Activated B cell treated with CpG ODN at 0.5 μM for 24 hours (primary cell): ENCODE data around the gene GPR162. TPM values are rescaled to one million over a fixed set of nuclear protein-coding genes. Genes with fewer than 3 reads are reported as not detected.

Source experiments
- ATAC-seq: fragments of 200-7000 bp; cut with Tn5 transposase; one replicate; pipeline ENCODE4 v1.10.0; 2021; ENCODE audit warnings: low read depth, mild to moderate bottlenecking, moderate library complexity
- CTCF ChIA-PET: fragments of 350-600 bp; sonication (Branson Sonifier 250); formaldehyde crosslinking; loops from one replicate; lab custom pipeline; 2021; ENCODE audit warnings: antibody characterized with exemption; lab: Charles Lee
- POLR2A ChIA-PET: fragments of 350-600 bp; sonication (Branson Sonifier 250); formaldehyde crosslinking; loops from one replicate; lab custom pipeline; 2021; ENCODE audit warnings: antibody characterized with exemption; lab: Charles Lee
- DNase-seq: peaks from one replicate; pipeline ENCODE4 v3.0.0; 2022
- H3K27ac Mint-ChIP-seq: one replicate; pipeline ENCODE4 v1.8.0; 2020; ENCODE audit warnings: mixed read lengths
- H3K27me3 Mint-ChIP-seq: one replicate; pipeline ENCODE4 v1.8.0; 2021; ENCODE audit warnings: mixed read lengths
- H3K36me3 Mint-ChIP-seq: one replicate; pipeline ENCODE4 v1.8.0; 2021; ENCODE audit warnings: low read depth, mixed read lengths
- H3K4me1 Mint-ChIP-seq: one replicate; pipeline ENCODE4 v1.8.0; 2021; ENCODE audit warnings: mixed read lengths
- H3K4me3 Mint-ChIP-seq: one replicate; pipeline ENCODE4 v1.8.0; 2020; ENCODE audit warnings: mild to moderate bottlenecking, mixed read lengths
- H3K9me3 Mint-ChIP-seq: one replicate; pipeline ENCODE4 v1.8.0; 2020; ENCODE audit warnings: mixed read lengths
- intact Hi-C: fragments of 100-400 bp; cut with micrococcal nuclease; formaldehyde crosslinking; loops from one replicate; pipeline ENCODE4 v1.15.1; 2024
- total RNA-seq: library from RNA; stranded (reverse); gene quantifications from 2 replicates; pipeline ENCODE4 v1.2.3, GENCODE V29; 2022
- TF ChIP-seq, protein P1 (sequence below): fragments of 200-600 bp; IDR thresholded peaks from one replicate; pipeline ENCODE4 v1.8.0; 2022; ENCODE audit warnings: antibody characterized with exemption, mild to moderate bottlenecking

GPR162 gene
- total RNA-seq, 1 donor from 2014 or later: not detected

DNA sequence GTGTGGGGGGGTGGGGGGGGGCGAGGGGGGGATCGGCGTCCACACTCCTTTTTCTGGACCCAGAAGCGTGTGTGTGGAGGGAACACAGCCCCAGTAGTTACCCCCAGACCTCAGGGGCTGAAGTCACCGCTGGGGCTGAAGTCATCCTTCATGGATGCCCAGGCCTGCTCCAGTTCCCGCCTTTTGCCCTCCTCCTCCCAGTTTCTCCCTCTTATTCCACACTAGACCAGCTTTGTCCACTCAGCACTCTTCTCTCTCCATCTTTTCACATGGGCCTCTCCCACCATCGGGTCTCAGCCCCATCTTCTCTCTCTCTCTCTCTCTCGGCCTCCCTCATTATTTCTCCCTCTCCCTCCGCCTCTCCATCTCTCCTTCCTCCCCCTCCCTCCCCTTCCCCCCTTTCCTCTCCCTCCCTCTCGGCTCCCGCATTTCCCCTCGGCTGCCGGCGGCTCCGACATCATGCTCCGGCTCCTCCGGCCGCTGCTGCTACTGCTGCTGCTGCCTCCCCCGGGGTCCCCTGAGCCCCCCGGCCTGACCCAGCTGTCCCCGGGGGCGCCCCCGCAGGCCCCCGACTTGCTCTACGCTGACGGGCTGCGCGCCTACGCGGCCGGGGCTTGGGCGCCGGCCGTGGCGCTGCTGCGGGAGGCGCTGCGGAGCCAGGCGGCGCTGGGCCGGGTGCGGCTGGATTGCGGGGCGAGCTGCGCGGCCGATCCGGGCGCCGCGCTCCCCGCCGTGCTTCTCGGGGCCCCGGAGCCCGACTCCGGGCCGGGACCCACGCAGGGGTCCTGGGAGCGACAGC, 6.6 kb downstream of the GPR162 start, which contains the start of gene P3H3:
P3H3 (plus strand) TSS at position 426 of the 799 bp plus-strand sequence; CDS start at position 460, 34 bp downstream.
- POLR2A ChIA-PET: interaction anchor here (1.1 to 1.7 kb wide), 2 partner anchors 39 to 75 kb away, joined by 3 to 6 read pairs; partner anchors contain the start of genes MLF2 and TPI1
- Mint-ChIP-seq H3K27me3 (peaks cover 62% of the 10 kb centered on the region), H3K4me1 (peaks cover 16% of the 10 kb centered on the region), H3K36me3 (no peaks in the 10 kb centered on the region), H3K4me3 (peak within 1 kb of the TSS; percentile 86), H3K27ac (no peak within 1 kb of the TSS), H3K9me3 (no peaks in the 10 kb centered on the region)
- intact Hi-C loops: loop anchor here (2.0 to 5.0 kb wide), 2 partner anchors 23 to 141 kb away; partner anchors contain the start of genes CDCA3 and ZNF384
- CTCF ChIA-PET: interaction anchor here (1.5 kb wide), 1 partner anchor 75 kb away, joined by 5 read pairs; the partner anchor contains the start of gene MLF2
- DNase-seq (no peak), ATAC-seq (peak; percentile 29)
- TF ChIP-seq, protein P1, sequence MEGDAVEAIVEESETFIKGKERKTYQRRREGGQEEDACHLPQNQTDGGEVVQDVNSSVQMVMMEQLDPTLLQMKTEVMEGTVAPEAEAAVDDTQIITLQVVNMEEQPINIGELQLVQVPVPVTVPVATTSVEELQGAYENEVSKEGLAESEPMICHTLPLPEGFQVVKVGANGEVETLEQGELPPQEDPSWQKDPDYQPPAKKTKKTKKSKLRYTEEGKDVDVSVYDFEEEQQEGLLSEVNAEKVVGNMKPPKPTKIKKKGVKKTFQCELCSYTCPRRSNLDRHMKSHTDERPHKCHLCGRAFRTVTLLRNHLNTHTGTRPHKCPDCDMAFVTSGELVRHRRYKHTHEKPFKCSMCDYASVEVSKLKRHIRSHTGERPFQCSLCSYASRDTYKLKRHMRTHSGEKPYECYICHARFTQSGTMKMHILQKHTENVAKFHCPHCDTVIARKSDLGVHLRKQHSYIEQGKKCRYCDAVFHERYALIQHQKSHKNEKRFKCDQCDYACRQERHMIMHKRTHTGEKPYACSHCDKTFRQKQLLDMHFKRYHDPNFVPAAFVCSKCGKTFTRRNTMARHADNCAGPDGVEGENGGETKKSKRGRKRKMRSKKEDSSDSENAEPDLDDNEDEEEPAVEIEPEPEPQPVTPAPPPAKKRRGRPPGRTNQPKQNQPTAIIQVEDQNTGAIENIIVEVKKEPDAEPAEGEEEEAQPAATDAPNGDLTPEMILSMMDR: no peak

DNA sequence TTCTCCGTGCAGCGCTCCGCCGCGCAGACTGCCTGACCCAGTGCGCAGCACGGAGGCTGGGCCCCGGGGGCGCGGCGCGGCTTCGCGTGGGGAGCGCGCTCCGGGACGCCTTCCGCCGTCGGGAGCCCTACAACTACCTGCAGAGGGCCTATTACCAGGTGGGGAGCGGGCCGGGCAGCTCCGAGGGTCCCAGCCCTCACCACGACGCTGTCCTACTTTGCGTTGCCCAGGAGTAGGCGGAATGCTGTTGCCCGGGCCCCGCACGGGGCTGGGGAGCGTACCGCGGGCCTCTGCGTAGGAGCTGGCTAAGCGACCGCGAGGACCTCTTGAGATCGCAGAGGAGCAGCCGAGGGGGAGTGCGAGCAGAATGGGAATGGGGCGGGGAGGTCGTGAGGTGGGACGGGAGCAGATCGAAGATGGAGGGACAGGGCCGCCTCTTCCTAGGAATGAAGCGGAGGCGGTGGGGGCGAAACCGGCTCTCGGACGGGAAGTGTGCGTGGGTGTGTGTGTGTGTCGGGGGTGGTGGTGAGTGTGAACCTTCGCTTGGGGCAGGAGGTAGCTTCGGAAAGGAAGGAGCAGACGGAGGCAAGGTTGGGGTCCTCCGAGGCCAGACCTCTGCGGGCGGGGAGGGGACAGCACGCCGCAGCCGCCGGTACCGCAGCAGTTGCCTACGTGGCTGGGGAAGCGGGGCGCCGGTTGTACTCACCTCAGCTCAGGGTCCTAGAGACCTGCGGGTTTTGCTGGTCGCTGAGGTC, 7.3 kb downstream of the GPR162 start:
- intact Hi-C loops: loop anchor here (2.0 to 5.0 kb wide), 2 partner anchors 22 to 142 kb away; partner anchors contain the start of genes CDCA3 and ZNF384
- Mint-ChIP-seq H3K9me3 (no peaks in the 10 kb centered on the region), H3K4me3 (peak overlapping the region; percentile 86), H3K4me1 (peaks cover 16% of the 10 kb centered on the region), H3K36me3 (no peaks in the 10 kb centered on the region), H3K27me3 (peaks cover 58% of the 10 kb centered on the region), H3K27ac (no peak overlapping the region)
- TF ChIP-seq, protein P1: no peak
- ATAC-seq (peak; percentile 53), DNase-seq (peak; percentile 43)
- CTCF ChIA-PET: no interaction called here
- POLR2A ChIA-PET: interaction anchor here (0.8 to 1.7 kb wide), 4 partner anchors 23 to 77 kb away, joined by 3 to 7 read pairs (median 4); partner anchors contain the start of genes CDCA3, MLF2, TPI1 and USP5

DNA sequence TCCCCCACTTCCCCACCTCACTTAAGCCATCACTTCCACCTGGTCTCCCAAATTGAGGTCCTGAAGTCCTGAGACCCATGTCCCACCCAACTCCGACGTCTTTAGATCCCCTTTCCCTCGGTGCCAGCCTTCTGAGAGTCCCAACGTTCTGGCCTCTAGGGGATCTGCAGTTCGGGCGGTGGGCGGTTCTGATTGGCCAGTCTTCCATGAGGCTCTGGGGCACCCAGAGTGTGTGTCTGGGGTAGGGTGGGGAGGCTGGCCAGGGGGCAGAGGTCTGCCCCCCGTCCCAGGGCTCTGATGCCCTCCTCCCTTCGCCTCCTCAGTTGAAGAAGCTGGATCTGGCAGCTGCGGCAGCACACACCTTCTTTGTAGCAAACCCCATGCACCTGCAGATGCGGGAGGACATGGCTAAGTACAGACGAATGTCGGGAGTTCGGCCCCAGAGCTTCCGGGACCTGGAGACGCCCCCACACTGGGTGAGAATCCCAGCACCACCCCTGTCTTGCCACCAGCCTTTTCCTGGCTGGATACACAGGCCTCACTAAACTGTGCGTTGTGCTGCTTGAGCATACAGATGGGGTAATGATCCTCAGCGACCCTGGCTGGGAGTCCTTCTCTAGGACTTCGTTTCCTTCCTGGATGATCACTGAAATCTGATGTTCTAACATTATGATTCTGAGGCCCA, 8.1 kb downstream of the GPR162 start:
- no peak overlapping the region for H3K27ac Mint-ChIP-seq
- DNase-seq: no peak
- no peaks in the 10 kb centered on the region for H3K9me3 Mint-ChIP-seq
- no peak for ATAC-seq
- peaks cover 54% of the 10 kb centered on the region for H3K27me3 Mint-ChIP-seq
- ChIA-PET POLR2A (interaction anchor here (0.8 to 1.7 kb wide), 4 partner anchors 22 to 78 kb away, joined by 3 to 7 read pairs (median 4); partner anchors contain the start of genes CDCA3, MLF2 and USP5), CTCF (interaction anchor here (1.5 kb wide), 1 partner anchor 63 kb away, joined by 3 read pairs; no protein-coding TSS in a partner anchor)
- H3K4me3 Mint-ChIP-seq: peak overlapping the region; percentile 86
- H3K4me1 Mint-ChIP-seq: peaks cover 16% of the 10 kb centered on the region
- H3K36me3 Mint-ChIP-seq: no peaks in the 10 kb centered on the region
- intact Hi-C loops: loop anchor here (2.0 to 5.0 kb wide), 2 partner anchors 21 to 142 kb away; partner anchors contain the start of genes CDCA3 and ZNF384
- TF ChIP-seq, protein P1: no peak

DNA sequence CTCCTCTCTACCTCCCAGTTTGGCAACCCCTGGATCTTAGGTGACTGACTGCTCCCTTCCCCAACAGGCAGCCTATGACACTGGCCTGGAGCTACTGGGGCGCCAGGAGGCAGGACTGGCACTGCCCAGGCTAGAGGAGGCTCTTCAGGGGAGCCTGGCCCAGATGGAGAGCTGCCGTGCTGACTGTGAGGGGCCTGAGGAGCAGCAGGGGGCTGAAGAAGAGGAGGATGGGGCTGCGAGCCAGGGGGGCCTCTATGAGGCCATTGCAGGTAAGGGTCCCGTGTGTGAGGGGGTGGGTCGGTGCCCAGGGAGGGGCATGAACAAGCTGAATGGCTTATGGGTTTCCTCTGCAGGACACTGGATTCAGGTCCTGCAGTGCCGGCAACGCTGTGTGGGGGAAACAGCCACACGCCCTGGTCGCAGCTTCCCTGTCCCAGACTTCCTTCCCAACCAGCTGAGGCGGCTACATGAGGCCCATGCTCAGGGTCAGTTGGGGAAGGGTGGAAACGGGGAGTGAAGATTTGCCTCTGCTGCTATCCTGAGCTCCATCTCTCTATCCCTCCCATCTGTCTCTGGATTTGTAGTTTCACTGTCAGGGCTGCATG, 8.8 kb downstream of the GPR162 start:
- Mint-ChIP-seq H3K27ac (no peak overlapping the region), H3K4me3 (no peak overlapping the region), H3K27me3 (peaks cover 47% of the 10 kb centered on the region), H3K4me1 (peaks cover 16% of the 10 kb centered on the region), H3K36me3 (no peaks in the 10 kb centered on the region), H3K9me3 (no peaks in the 10 kb centered on the region)
- intact Hi-C loops: no loop called here
- ATAC-seq: no peak
- POLR2A ChIA-PET: interaction anchor here (1.2 kb wide), 1 partner anchor 21 kb away, joined by 3 read pairs; the partner anchor contains the start of gene USP5
- TF ChIP-seq, protein P1: no peak
- no peak for DNase-seq
- CTCF ChIA-PET: interaction anchor here (1.5 to 1.7 kb wide), 2 partner anchors 10 to 63 kb away, joined by 3 to 5 read pairs; partner anchors contain the start of gene GNB3
